Keratinocyte (primary cell): ENCODE results near the gene MYOZ3. TPM values are rescaled to one million over a fixed set of nuclear protein-coding genes. Genes with fewer than 3 reads are reported as not detected.

Source experiments
- DNase-seq: peaks from one replicate; pipeline ENCODE4 v3.0.0-alpha.2; 2011; ENCODE audit warnings: low read depth, missing footprints, low spot score
- FAIRE-seq: peaks from 2 replicates; lab custom pipeline; 2011; peaks lifted over from hg19 to GRCh38; lab: Jason Lieb, UNC
- H2AFZ ChIP-seq: 2 replicates; pipeline ENCODE4 v1.6.0; 2012; ENCODE audit warnings: low read length, control low read depth, inconsistent platforms; ENCODE audit not compliant: control insufficient read depth
- H3K27ac ChIP-seq: 2 replicates; pipeline ENCODE4 v1.5.1; 2011; ENCODE audit warnings: low read length; ENCODE audit not compliant: control insufficient read depth, insufficient read depth
- H3K27me3 ChIP-seq: 3 replicates; pipeline ENCODE4 v1.6.0; 2011; ENCODE audit warnings: low read length; ENCODE audit not compliant: control insufficient read depth, insufficient read depth; ENCODE audit errors: extremely low read depth
- H3K36me3 ChIP-seq, 2 experiments: 2 replicates in 1 of 2; 3 replicates in 1 of 2; pipeline ENCODE4 v1.5.1; 2011; ENCODE audit warnings: low read length in 2 of 2, mild to moderate bottlenecking in 1 of 2; ENCODE audit not compliant: control insufficient read depth in 2 of 2, insufficient read depth in 2 of 2; ENCODE audit errors: extremely low read depth in 1 of 2
- H3K4me1 ChIP-seq: 3 replicates; pipeline ENCODE4 v1.5.1; 2011; ENCODE audit warnings: low read length; ENCODE audit not compliant: control insufficient read depth, insufficient read depth; ENCODE audit errors: extremely low read depth
- H3K4me2 ChIP-seq: 3 replicates; pipeline ENCODE4 v1.6.0; 2011; ENCODE audit warnings: low read depth, low read length; ENCODE audit not compliant: control insufficient read depth, insufficient read depth; ENCODE audit errors: extremely low read depth
- H3K4me3 ChIP-seq, 3 experiments: fragments of 200-600 bp in 1 of 3; sonication (generic) in 1 of 3; 2 replicates in 2 of 3; 3 replicates in 1 of 3; pipeline ENCODE4 v1.5.1; 2011 to 2016; ENCODE audit warnings: low read length in 3 of 3, mild to moderate bottlenecking in 3 of 3, control low read depth in 2 of 3, inconsistent platforms in 1 of 3, low read depth in 1 of 3, mixed read lengths in 1 of 3, mixed run types in 1 of 3, moderate library complexity in 1 of 3; ENCODE audit not compliant: control insufficient read depth in 2 of 3, insufficient read depth in 2 of 3; ENCODE audit errors: extremely low read depth in 1 of 3
- H3K79me2 ChIP-seq: 2 replicates; pipeline ENCODE4 v1.6.0; 2012; ENCODE audit warnings: low read length; ENCODE audit not compliant: control insufficient read depth, insufficient read depth
- H3K9ac ChIP-seq: 3 replicates; pipeline ENCODE4 v1.6.0; 2011; ENCODE audit warnings: low read length; ENCODE audit not compliant: control insufficient read depth, insufficient read depth; ENCODE audit errors: extremely low read depth
- H3K9me1 ChIP-seq: 3 replicates; pipeline ENCODE4 v1.6.0; 2011; ENCODE audit warnings: low read length; ENCODE audit not compliant: control insufficient read depth, insufficient read depth; ENCODE audit errors: extremely low read depth
- H3K9me3 ChIP-seq: 2 replicates; pipeline ENCODE4 v1.5.1; 2012; ENCODE audit warnings: low read depth, low read length; ENCODE audit not compliant: control insufficient read depth
- H4K20me1 ChIP-seq: 3 replicates; pipeline ENCODE4 v1.6.0; 2011; ENCODE audit warnings: low read length; ENCODE audit not compliant: control insufficient read depth, insufficient read depth; ENCODE audit errors: extremely low read depth
- EZH2 ChIP-seq: IDR thresholded peaks from one replicate; pipeline ENCODE4 v1.6.1; 2012; ENCODE audit warnings: inconsistent platforms, mild to moderate bottlenecking, low read length, moderate library complexity
- dilution Hi-C: fragments of 300-500 bp; cut with MboI; formaldehyde crosslinking; loops from one replicate; pipeline ENCODE4 v1.7.0; 2020; ENCODE audit warnings: low sequenced_read_pairs; ENCODE audit not compliant: extremely low pct_ligation_motif_present
- polyA plus RNA-seq, 5 experiments: library from polyadenylated mRNA; depleted of rRNA in 3 of 5; stranded (reverse) in 3 of 5; stranded (forward) in 1 of 5; unstranded in 1 of 5; fragments of >200 nt; gene quantifications; 1 replicate in 1 of 5; 2 replicates in 3 of 5; 3 replicates in 1 of 5; pipeline versions ENCODE4 v1.2.1 to v1.2.3, GENCODE V29; 2011 to 2012; ENCODE audit warnings: missing spikeins in 2 of 5, low read depth in 1 of 5, low replicate concordance in 1 of 5
- TF ChIP-seq, protein P1 (sequence below), 3 experiments: IDR thresholded peaks in 1 of 3; conservative IDR thresholded peaks in 1 of 3; optimal IDR thresholded peaks in 1 of 3; 2 replicates in 2 of 3; 3 replicates in 1 of 3; pipeline versions ENCODE3 to v1.5.1; 2011; ENCODE audit warnings: low read length in 3 of 3, mild to moderate bottlenecking in 3 of 3, moderate library complexity in 2 of 3, control low read depth in 1 of 3, inconsistent platforms in 1 of 3; ENCODE audit not compliant: insufficient read depth in 2 of 3; ENCODE audit errors: extremely low read depth in 1 of 3

The MYOZ3 gene
- polyA plus RNA-seq, 1 donor (not counting 4 experiments of a cell fraction or from before 2014, with no cell fraction given), result 0.03 TPM

DNA sequence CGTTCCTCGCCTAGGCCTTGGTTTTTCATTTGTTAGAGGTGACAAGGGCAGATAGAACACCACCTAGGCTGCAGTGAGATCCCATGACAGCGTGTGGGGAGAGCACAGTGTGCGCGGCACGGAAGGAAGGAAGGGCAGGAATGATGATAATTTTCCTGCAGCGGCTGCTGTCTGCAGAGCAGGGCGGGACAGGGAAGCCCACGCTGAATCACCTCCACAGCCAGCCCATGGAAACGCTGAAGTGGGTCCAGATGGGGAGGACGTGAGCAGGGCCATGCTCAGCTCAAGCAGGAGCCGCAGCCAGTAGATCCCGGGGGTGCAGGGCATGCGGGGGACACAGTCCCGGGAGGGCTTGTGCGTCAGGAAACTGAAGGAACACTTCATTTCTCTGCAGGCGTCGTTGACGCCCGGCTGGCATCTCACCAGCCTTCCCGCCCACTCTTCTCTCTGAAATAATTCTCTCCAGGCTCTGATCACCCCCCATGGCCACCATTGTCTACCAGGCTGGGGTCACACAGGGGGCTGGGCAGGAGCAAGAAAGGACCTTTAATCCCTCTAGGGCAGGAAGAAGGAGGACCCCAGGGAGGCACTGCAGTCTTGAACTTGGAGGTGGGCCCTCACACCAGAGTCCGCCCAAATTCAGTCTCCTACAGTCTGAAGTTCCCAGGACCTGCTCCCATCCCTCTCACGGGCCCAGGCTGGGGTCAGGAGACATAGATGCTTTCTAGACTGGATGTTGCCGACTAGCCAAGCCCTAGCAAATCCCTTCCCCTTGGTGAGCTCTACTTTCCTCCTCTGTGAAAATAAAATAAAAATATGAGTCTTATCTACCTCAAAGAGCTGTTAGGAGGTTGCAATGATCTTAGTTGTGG, 41.5 kb upstream of the MYOZ3 start:
- Histone ChIP-seq H3K4me2 (no peak overlapping the region), H3K4me1 (peaks cover 14% of the 10 kb centered on the region), H3K9ac (no peak overlapping the region), H3K36me3 (no peaks in the 10 kb centered on the region), H3K4me3 (no peak overlapping the region), H3K9me1 (no peaks in the 10 kb centered on the region), H2AFZ (no peak overlapping the region), H3K9me3 (no peaks in the 10 kb centered on the region), H3K27ac (no peak overlapping the region), H3K27me3 (peaks cover 3% of the 10 kb centered on the region), H3K79me2 (no peaks in the 10 kb centered on the region), H4K20me1 (no peaks in the 10 kb centered on the region)
- dilution Hi-C loops, result no loop called here
- no peak for TF ChIP-seq EZH2
- TF ChIP-seq, protein P1, sequence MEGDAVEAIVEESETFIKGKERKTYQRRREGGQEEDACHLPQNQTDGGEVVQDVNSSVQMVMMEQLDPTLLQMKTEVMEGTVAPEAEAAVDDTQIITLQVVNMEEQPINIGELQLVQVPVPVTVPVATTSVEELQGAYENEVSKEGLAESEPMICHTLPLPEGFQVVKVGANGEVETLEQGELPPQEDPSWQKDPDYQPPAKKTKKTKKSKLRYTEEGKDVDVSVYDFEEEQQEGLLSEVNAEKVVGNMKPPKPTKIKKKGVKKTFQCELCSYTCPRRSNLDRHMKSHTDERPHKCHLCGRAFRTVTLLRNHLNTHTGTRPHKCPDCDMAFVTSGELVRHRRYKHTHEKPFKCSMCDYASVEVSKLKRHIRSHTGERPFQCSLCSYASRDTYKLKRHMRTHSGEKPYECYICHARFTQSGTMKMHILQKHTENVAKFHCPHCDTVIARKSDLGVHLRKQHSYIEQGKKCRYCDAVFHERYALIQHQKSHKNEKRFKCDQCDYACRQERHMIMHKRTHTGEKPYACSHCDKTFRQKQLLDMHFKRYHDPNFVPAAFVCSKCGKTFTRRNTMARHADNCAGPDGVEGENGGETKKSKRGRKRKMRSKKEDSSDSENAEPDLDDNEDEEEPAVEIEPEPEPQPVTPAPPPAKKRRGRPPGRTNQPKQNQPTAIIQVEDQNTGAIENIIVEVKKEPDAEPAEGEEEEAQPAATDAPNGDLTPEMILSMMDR (optimal IDR thresholded peaks at IDR 0.05 in 1 of 3, IDR thresholded peaks at IDR 0.05 in 1 of 3, conservative IDR thresholded peaks at IDR 0.05 in 1 of 3; ENCODE audit: extremely low read depth in 1 of 3, insufficient read depth in 2 of 3, low read length in 3 of 3), result no peak
- DNase-seq (no peak), FAIRE-seq (no peak)

- Histone ChIP-seq H3K27me3 (no peaks in the 10 kb centered on the region), H2AFZ (no peak overlapping the region), H3K4me3 (no peak overlapping the region), H3K36me3 (no peaks in the 10 kb centered on the region), H4K20me1 (no peaks in the 10 kb centered on the region), H3K4me1 (peaks cover 4% of the 10 kb centered on the region), H3K9me3 (no peaks in the 10 kb centered on the region), H3K79me2 (no peaks in the 10 kb centered on the region), H3K9ac (no peak overlapping the region), H3K27ac (no peak overlapping the region), H3K4me2 (no peak overlapping the region), H3K9me1 (no peaks in the 10 kb centered on the region)
- no peak for DNase-seq
- TF ChIP-seq EZH2, result no peak
- dilution Hi-C loops, result no loop called here
- no peak for FAIRE-seq
These were observed 39.8 kb upstream of the MYOZ3 start for GRCh38 chr5:150621301-150621700.
